Medulla oblongata (tissue), 1 donor: ENCODE data around the gene GRIK4.
"Not testable (repeated sequence)": the region's sequence is repeated elsewhere in the genome, so short reads cannot be mapped to it uniquely, and the experiment has no call there.

ENCODE experiments used
- DNase-seq: peaks from one replicate; pipeline ENCODE4 v3.0.0-alpha.2; 2015; ENCODE audit errors: extremely low spot score

GRIK4 gene

DNA sequence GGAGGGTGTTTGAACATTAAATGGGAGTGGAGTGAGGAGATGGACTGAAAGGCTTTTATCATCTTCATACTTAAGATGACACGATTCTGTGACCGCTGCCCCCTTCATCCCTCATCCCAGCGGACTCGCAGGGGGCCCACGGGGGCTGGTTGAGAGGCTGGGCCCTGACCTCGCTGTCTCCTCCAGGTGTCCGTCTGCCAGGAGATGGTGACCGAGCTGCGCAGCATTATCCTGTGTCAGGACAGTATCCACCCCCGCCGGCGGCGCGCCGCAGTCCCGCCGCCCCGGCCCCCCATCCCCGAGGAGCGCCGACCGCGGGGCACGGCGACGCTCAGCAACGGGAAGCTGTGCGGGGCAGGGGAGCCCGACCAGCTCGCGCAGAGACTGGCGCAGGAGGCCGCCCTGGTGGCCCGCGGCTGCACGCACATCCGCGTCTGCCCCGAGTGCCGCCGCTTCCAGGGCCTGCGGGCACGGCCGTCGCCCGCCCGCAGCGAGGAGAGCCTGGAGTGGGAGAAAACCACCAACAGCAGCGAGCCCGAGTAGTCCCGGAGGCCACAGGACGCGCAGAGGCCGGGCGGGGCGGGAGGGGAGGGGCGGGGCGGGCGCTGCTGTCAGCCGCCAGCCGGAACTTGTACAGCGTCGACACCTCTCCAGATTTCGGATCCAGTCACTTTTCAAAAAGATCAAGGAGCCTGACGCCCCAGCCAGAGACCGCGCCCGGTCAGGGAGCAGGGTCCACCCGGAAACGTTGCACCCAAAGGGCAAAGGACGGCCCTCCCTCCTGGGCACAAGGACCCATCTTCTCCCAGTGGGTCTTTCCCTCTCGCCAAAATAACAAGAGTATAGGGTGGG, 474.4 kb downstream of the GRIK4 start:
- DNase-seq: peak; percentile 8

GRCh38 chr11:120988603-120989002, 477.1 kb downstream of the GRIK4 start:
- DNase-seq: no peak

- no peak for DNase-seq
Measured at GRCh38 chr11:120991830-120992686, 480.5 kb downstream of the GRIK4 start.

GRCh38 chr11:120994091-120994859, 482.7 kb downstream of the GRIK4 start:
- DNase-seq: no peak

DNA sequence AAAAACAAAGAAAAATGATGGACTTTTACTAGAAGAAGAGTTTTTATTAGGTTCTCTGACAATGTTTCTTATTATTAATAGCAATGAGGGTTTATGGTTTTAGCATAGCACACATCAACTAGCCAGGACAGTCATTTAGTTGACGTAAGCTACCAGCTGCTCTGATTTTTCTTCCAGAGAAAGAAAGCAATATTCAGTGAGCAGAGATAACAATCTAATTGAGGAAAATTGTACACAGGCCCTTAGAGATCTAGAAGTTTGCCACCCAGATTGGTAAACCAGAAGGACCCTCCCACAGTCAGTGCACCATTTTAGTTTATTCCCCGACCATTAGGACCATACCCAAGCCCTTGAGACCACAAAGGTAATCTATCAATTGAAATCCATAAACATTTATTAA, 483.6 kb downstream of the GRIK4 start:
- DNase-seq: no peak

GRCh38 chr11:120996973-120997372, 485.4 kb downstream of the GRIK4 start:
- DNase-seq: no peak

GRCh38 chr11:120998581-120998980, 487.0 kb downstream of the GRIK4 start:
- DNase-seq: no peak

DNA sequence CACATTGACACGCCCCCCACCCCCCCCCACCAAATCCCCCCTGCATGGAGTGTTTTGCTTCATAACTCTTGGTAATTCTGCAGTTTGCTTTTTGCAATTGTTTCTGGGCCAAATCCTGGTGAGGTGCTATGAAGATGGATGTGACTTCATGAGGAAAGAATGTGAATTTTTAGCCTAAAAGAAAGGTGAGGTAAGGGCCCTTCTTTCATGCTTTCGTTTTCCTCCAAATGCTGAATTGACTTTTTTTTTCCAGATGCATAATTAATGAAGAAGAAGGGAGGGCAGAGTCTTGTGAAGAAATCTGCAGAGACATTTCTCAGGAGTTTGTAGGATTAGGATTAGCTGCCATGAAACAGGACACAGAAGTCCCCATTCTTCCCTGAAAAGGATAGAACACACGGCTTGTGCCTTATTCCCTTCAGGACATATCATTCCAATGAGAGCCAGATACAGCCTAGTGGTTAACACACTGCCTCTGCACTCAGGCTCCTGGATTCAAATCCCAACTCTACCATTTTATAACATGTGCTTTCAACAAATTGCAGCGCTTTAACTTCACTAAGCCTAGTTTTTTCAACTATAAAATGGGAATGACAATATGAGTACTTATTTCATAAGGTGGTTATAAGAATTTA, 492.8 kb downstream of the GRIK4 start:
- DNase-seq: no peak

DNA sequence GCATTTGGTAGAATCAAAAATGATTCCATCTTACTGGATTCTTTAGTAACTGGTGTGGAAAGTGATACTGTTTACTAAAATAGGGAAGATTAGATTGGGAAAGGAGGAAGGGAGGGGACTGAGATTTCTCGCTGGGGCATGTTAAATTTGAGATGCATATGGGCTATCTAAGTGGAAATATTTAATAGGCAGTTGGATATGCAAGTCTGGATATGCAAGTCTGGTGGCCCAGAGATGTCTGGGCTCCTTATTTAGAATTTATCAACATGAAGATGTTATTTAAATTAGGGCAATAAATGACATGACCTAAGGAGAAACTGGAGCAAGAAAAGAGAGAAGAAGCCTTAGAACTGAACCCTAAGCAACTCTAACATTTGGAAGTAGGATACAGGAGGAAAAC, 495.4 kb downstream of the GRIK4 start:
- no peak for DNase-seq

DNA sequence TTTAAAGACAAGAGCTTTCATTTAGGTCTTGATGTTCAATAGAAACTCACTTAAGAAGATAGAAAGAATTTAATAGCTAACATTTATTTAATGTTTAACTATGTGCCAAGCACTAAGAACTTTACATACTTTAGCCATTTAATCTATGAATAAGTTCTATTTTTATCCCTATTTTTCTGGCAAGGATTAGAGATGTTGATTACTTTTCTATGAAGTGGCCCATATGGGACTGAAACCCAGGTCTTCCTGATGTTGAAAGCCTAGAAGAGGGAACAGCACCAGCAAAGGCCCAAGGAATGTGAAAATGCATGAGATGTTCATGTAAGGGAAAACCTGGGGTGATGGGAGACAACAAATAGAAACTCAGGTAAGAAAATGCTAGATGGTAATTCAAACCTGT, 497.0 kb downstream of the GRIK4 start:
- no peak for DNase-seq

DNA sequence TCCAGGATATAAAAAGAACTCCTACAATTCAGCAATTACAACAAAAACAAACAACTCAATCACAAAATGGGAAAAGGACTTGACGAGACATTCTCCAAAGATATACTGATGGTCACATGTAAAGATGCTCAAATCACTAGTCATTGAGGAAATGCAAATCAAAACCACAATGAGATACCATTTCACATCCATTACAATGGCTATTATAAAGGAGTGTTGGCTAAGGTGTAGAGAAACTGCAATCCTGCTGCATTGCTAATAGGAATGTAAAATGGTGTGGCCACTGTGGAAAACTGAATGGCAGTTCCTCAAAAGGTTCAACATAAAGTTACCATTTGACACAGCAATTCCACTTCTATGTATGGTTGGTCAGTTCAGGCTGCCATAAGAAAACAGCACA, 500.5 kb downstream of the GRIK4 start:
- no peak for DNase-seq

- no peak for DNase-seq
Measured at GRCh38 chr11:121018746-121019145, 507.2 kb downstream of the GRIK4 start.

GRCh38 chr11:121021718-121022117, 510.2 kb downstream of the GRIK4 start:
- DNase-seq: not testable (repeated sequence)

GRCh38 chr11:121023848-121024751, 512.6 kb downstream of the GRIK4 start, which contains the start of gene TBCEL:
Gene TBCEL (plus strand): TSS chr11:121024102. CDS start chr11:121045691, 21,589 bp downstream.
- DNase-seq: peak; percentile 88

GRCh38 chr11:121024989-121025388, 513.4 kb downstream of the GRIK4 start:
- DNase-seq: no peak

DNA sequence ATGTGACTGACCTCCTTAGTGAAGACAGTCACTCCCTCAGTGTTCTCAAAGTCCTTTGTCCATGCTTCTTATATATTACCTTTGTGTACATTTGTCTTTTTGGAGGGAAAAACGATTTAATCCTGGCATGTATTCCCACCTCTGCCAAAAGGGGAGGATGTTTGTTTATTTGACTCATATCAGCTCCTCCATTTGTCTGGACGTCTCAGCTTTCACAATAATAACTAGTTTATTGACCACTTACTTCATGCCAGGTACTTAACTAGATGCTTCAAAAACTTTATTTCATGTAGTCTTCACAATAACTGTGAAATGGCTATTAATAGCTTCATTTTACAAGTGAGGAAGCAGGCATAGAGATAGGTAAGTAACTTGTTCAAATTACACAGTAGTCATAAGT, 517.6 kb downstream of the GRIK4 start:
- DNase-seq: no peak

GRCh38 chr11:121029813-121030445, 518.4 kb downstream of the GRIK4 start:
- no peak for DNase-seq

- no peak for DNase-seq
Measured at GRCh38 chr11:121031167-121031566, 519.6 kb downstream of the GRIK4 start.

DNA sequence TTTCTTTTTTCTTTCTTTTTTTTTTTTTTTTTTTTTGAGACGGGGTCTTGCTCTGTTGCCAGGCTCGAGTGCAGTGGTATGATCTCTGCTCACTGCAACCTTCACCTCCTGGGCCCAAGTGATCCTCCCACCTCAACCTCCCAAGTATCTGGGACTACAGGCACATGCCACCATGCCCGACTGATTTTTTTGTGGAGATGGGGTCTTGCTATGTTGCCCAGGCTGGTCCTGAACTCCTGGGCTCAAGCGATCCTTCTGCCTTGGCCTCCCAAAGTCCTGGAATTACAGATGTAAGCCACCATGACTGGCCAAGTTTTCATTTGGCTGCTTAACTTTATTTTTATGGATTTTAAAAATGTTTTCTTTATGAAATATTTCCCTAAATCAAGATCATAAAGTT, 520.1 kb downstream of the GRIK4 start:
- not testable (repeated sequence) for DNase-seq

- no peak for DNase-seq
Measured at GRCh38 chr11:121032546-121032945, 521.0 kb downstream of the GRIK4 start.
